HPDE6-E6E7 (cell line): ENCODE data around the gene HEYL.

Experiments
- DNase-seq: peaks from one replicate; pipeline ENCODE4 v3.0.0; 2011; ENCODE audit warnings: missing footprints; ENCODE audit errors: extremely low spot score

The HEYL gene

DNA sequence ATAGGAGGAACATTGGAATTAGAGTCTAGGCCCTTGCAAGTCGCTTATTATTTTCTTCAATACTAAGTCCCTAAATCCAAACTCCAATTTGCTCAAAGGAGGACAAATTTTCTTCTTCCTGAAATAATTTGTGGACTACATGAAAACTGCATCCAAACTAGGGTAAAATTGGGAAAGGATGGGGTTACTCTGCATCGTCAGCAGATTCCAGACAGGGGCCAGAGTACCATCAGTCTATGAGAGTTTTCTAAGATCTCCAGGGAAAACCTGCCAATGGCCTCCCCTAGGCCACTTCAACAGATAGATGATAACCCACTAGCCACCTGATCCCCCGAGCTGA lies 508 bp downstream of the HEYL start:
- no peak for DNase-seq

DNA sequence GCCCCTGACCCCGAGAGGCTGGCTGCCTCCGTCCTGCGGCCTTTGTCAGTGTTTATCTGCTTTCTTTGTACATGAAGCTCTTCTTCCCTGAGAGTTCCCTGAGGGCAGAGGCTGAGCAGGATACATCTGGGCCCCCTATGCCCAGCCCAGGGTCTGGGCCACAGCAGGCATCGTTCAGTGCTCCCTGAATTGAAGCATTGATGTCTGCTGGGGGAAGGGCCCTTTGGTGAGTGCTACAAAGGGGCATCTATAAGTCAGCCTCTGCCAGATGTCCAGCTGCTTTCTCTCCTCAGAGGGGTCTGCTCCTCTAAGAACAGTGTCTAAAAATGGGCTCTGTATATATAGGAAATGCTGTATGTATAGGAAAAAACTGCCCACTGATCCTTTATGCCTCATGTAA lies 2.1 kb downstream of the HEYL start:
- no peak for DNase-seq

DNA sequence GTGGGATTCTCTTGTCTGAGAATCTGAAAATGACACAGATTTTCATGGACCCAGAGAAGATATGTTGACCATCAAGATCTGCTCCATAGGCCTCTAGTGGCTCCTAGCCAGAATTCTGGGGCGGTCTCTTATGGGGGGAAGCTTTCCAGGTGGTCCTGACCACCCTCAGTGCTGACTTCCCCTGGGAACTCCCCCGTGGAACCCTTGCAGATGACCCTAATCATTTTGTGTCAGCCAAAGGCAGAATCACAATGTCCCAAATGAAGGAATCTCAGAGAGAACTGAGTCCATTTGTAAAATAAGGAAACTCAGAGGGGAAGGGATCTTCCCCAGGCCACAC lies 3.6 kb downstream of the HEYL start:
- DNase-seq: no peak

DNA sequence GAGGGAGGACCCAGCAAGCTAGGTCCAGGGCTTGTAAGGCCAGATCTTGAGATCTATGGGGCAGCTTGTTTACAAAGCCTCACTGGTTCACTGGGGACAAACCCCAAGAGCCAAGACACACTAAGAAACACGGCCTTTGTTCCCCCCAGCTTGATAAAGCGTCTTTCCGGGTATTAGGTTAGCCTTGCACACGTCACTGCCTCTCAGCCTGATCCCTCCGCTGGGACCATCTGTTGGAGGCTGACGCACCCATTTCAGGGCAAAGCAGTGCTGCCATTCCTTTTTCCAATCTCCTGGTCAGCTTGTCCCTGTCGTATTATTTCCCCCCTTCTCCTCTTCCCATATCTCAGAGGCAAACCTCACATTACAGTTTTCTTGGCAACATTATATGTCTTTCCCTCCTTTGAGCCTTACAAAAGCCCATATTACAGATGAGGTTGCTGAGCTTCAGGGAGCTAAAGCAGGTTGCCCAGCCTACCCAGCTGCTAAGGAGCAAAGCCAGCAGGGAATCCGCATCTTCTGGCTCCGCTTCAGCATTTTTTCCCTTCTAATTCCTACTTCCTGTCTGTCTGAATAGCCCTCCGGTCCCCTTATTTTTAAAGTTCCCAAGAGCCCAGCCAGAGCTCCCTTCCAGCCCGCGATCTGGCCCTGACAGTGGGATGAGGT lies 4.1 kb downstream of the HEYL start:
- no peak for DNase-seq

DNA sequence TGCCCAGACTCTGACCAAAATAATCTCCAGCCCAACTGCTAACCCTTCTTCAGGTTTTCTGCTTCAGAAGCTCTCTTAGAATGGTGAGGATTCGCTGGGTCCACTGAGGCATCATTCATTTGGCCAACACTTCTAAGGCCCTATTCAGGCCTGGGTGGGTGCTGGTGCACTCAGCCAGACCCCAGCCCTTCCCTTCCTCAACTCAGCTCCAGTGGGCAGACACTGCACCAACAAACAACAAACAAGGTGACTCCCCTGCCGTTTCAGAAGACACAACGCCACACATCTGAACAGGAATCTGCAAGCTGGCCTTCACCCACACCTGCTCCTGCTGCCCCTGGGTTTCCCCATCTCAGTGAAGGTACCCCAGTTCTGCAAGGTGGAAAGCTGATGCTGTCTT lies 6.0 kb downstream of the HEYL start:
- no peak for DNase-seq

DNA sequence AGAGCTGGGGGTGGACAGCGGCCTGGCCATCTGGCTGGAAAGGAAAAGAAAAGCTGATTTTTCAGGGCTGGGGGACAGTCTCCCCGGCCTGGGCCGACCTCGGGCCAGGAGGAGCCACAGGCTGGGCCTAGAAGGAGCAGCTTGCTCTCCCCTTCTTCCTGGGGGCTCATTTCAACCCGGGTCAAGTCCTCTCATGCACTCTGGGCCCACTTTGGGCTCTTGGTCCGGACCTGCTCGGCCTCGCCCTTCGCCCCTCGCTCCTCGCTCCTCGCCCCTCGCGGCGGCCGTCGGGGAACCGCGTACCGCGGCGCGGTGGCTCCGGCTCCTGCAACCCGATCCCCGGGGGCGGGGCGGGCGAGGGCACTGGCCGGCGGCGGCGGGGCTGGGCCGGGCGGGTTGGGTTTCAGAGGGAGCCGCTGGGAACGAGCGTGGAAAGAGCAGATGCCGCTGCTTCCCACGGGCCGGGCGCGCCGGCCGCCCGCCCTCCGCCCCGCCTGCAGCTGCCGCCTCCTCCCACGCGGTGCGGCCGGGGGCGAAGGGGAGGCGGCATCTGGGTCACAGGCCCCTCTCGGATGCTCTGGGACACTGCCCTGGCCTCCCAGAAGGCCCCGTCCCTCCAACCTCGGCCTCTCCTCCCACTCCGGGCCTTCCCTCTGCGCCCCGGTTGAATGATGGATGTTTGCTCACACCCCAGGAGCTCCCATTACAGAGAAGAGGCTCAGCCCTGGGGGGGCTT lies 6.6 kb downstream of the HEYL start:
- DNase-seq: no peak

DNA sequence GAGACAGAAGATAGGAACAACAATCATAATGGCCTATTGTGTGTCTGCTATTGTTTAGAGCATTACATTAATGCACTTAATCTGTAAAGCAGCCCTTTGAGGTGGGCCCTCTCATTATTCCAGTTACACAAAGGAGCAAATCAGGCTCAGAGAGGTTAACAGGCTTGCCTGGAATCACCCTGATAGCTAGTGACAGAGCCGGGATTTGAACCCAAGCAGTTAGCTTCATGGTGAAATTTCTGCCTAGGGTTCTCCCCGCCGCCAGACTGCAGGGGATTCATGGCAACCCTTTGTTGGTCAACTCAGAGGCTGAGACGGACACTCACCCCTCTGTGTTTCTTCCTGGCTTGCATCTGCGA lies 7.1 kb downstream of the HEYL start:
- DNase-seq: no peak

DNA sequence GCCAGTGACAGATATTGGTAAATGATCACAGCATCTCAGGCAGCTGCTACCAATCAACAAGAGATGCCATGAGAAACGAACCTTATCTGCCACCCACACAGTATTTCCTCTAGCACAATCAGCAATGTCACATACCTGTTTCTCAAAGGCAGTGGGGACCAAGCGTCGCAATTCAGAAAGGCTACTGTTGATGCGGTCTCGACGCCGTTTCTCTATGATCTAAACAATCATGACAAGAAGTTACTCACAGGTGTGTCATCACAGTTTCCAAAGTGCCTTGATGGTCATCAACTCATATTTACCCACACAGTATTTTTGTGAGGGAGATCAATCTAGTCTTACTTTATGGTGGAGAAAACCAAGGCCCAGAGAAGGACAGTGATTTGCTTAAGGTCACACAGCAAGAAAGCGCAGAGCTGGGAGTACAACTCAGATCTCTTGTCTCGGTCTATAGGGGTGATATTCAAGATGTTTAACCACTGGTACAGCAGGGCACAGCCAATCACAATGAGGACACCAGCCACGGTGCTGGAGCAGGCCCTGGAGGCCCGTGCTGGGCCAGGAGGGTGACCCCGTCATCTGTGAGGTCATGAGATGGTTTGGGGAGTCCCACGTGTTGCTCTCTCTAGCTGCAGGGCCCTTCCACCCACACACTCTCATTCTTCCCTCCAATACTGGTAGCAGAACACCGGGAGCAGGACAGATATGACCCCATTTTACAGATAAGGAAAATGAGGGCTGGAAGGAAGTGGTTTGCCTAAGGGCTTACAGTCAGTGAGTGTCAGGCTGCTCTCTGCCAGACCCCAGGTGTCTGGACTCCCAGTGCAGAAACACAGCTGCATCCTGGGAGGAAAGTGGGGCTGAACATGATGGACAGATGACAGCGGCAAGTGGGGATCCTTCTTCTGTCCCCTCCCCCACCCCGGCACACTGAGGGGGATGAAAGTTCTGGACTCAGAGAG lies 7.8 kb downstream of the HEYL start:
- DNase-seq: no peak

DNA sequence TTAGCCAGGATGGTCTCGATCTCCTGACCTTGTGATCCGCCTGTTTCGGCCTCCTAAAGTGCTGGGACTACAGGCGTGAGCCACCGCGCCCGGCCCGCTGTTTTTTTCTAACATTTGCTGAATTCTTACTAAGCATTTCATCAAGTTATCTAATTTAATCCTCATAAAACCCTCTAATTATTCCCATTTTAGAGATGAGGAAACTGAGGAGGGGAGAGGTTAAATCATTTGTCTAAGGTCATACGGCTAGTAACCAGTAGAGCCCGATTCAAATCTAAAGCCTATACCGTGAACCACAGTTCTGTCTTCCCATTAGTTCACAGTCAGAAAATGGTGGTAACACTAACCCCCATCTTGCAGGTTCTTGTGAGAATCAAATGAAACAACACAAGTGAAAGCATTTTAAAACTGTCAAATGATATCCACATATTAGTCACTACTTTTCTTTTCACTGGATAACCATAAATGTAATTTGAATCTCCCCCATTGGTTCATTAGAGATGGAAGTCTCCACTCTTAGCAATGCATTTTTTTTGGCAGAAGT lies 10.6 kb downstream of the HEYL start:
- no peak for DNase-seq

DNA sequence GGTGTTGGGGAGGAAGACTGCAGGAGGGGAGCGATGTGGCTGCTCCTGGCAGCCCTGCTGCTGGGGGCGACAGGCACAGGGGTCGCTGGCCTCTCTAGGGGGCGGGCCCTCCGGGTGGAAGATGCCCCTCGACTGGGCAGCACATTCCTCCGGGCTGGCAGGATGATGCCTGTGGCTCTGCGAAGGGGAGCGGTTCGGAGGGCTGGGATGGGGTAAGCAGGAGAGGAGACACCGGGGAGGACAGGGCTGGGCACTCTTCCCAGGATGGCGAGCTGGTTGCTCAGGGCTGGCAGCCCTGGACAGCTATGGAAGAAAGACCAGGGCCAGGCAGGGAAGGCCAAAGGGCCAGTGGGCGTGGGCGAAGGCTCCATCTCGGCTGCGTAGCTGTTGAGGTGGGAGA lies 12.8 kb downstream of the HEYL start:
- no peak for DNase-seq

DNA sequence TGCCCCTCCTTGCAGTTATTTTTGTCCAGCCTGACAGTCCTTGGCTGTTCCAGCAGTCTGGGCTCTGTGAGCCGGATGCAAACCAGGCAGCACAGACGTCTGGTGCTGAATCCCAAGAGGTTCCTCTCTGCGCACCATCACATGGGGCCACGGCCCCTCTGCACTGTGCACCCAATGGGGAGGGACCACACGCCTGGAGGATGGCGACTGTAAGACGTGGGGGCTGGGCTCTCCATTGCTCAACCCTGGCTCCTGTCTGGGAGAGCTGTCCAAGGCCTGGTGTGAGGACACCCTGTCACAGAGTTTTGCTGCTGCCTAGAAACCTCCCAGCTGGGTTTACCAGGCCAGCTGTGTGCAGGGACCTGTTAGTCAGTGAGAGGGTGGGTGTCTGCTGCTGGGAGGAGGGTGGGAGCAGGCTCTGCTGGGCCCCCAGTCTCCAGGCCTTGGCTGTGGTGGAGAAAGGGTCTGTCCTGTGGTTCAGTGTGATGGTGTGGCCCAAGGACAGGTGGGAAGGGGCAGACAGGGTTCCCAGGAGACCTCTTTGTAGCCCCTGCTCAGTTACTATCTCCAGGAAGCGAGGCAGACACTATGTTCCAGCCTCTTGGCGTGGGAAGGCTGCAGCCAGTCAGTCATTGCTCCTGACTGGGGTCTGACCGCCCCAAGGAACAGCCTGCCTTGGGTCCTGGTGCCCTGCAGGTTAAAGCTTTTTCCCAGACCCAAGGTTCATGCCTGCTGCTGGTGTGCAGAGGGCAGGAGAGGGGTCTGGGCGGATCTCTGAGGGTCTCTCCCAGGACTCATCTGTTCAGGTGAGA lies 13.8 kb downstream of the HEYL start:
- DNase-seq: no peak

DNA sequence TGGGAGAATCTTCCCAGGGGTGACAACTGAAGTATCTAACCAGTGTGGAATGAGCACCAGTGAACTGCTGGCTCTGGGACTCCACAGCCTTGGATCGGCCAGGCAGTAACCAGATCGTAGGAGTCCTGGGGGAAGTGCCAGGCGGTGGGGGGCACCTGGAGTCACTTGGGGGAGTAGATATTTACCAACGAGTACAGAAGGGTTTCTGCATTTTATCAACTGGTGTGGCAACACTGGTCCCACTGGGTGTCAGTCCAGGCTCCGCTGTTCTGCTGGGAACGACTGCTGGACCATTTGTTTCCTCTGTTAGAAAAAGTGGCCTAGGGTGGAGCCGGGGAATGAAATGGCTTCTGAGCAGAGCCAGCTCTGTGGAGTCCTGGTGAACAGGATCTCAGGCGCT lies 14.4 kb downstream of the HEYL start:
- no peak for DNase-seq

DNA sequence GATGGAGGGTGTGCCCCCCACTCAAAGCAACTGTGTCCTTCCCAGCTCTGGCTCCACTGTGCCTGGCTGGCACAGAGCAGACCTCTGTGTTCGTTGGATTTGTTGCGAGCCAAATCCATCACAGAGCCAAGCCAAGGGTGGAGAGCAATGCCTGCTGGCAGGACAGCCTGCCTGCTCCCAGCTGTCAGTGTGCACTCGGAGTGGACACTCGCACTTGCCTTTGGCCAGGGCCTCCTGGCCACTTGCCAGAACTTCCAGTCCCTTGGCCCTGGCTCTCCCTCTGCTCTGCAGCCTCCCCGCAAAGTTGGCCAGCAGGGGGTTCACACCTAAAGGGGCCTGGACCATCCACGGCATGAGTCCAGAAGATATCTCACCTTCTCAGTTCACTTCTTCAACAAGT lies 16.4 kb downstream of the HEYL start:
- no peak for DNase-seq

DNA sequence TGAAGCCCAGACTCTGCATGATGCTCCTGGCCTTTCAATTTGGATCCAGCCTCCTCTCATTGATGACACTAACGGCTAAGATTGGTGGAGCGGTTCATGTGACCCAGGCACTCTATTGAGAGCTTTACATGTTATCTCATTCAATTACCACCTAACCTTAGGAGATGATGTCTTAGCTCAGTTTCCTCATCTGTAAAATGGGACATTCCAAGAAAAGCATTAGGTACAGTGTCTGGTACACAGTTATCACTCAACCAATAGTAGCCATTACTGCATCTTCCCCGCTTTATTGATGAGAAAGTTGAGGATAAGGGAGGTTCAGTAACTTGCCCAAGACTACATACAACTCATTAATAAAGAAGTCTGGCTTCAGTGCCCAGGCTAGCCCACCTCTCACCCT lies 17.0 kb downstream of the HEYL start:
- no peak for DNase-seq

DNA sequence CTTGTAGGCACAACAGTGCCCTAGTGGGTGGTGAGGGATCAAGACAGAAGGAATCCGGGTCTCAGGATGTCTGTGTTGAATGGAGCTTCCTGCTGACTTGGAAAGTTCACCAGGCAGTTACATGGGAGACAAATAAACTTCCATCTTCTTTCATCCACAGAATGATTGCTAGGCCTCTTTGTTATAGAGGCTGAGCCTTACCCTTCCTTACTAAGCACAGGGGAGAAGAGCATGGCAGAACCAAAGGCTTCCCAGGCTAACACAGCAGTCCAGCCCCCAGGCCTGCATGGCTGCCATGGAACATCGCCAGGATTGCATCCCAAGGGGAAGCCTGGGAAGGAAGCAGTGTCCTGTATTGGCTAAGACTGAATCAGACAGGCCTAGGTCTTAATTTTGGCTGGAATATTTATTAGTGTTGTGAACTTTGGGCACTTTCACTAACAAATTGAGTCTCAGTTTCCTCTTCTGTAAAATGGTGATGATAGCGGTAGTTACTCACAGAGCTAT lies 18.7 kb downstream of the HEYL start:
- DNase-seq: no peak

DNA sequence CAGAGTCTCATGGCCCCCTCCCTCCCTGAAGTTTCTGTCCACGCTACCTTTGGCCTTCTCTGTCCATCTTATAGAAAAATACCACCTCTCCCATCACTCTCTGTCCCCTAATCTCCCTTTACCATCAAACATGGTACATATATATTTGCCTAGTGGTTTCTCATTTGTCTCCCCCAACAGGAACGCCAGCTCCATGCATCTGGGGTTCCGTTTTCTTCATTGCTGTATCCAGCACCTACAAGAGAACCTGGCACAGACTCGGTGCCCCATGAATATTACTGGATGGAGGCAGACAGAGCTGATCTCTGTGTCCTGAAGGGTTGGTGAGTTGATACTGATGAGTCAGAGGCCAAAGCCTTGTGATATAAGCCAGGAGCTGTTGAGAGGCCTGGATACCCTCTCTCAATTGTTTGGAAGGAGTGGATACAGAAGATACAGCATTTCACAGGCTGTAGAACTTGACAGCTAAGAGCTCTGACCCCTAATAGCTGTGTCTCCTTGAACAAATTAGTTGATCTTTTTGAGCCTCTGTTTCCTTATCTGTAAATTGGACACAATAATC lies 21.9 kb downstream of the HEYL start:
- no peak for DNase-seq

DNA sequence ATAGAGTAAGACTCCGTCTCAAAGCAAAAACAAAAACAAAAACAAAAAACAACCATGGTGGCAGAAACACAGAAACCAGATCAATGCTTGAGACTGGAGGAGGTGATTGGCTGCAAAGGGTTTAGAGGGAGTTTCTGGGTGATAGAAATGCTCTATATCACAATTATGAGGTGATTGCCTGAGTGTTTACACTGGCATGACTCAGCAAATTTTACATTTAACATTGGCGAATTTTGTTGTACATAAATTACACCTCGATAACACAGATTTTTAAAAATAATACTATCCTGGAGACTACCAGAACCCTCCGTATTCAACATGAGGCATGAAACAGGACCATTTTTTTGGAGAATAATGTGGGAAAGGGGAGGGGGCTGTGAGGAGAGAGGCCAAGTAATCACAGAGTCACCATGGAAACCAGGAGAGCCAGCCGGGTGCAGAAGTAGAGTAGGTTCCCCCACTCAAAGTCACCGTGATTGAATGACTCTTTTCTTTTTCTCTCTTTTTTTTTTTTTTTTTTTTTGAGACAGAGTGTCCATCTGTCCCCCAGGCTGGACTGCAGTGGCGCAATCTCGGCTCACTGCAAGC lies 24.3 kb downstream of the HEYL start:
- no peak for DNase-seq

DNA sequence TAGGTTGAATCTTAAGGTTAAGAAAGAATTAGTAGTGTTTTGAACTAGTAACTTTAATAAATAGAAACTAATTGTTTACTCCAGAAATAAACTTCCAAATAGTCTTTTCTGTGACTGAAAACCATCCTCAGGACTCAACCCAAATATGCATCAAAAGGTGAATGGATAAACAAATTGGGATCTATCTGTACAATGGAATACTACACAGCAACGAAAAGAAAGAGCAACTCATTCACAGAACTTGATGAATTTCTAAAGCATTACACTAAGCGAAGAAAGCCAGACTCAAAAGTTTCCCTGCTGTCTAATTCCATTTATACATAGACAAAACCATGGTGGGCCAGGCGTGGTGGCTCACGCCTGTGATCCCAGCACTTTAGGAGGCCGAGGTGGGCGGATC lies 25.0 kb downstream of the HEYL start:
- DNase-seq: no peak

DNA sequence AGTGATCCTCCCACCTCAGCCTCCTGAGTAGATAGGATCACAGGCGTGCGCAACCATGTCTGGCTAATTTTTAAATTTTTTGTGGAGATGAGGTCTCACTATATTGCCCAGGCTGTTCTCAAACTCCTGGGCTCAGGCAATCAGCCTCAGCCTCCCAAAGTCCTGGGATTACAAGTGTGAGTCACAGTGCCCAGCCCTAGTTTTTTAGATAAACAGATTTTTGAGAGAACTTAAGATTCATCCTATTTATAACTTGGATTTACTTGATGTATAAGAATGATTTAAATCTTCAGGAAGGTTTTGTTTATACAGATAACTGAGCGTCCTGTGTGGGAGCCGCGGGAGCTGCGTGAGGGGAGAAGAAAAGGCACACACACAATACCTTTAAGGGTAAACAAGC lies 26.2 kb downstream of the HEYL start:
- no peak for DNase-seq

DNA sequence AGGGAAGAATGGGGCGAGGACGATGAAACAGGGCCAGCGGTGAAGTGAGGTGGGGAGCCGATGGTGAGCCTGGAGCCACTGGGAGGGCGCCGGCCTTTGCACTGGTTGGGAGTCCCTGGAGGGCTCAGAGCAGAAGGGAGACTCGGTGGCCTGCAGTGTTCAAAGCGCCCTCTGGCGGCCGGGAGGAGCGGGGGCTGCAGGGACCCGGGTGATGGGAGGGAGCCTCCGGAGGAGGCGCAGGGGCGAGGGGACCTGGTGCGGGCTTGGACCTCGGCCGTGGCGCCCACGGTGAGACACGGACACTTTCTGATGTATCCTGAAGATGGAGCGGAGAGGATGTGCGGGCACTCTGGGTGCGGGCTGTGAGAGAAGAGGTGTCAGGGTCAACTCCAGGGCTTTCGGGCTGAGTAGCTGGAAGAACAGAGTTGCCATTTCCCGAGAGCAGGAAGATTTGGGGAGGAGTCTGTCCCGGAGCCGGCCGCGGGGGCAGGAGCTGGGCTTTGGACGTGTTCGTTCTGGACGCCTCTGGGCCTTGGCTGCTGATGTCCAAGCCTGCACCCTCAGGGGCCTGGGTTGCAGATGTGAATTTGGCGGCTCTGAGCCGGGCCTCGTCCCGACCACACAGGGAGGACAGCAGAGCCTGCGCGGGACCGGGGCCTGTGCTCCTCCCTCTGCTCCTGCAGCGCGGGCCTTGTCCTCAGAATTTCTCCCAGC lies 29.7 kb downstream of the HEYL start:
- DNase-seq: no peak
